HepG2 (cell line): Measurements from ENCODE around the gene CNTF. TPM values are rescaled to one million over a fixed set of nuclear protein-coding genes. Genes with fewer than 3 reads are reported as not detected.

Source experiments
- ATAC-seq: fragments of 200-7000 bp; cut with Tn5 transposase; 3 replicates; pipeline ENCODE4 v1.9.1; 2020; ENCODE audit warnings: mild to moderate bottlenecking, moderate library complexity
- BruUV-seq: library from RNA; stranded (reverse); fragments of 400-500 nt; replicated peaks from 2 replicates; lab custom pipeline; 2021; lab: Mats Ljungman, UMichigan
- CTCF ChIA-PET: fragments of 300-600 bp; formaldehyde crosslinking; extraction: SDS; loops from one replicate; lab custom pipeline; 2021; ENCODE audit warnings: low total read pairs, inconsistent platforms, low intra/inter-chr PET ratio; lab: Yijun Ruan, JAX
- POLR2A ChIA-PET: fragments of 350-600 bp; sonication (Branson Sonifier 250); formaldehyde crosslinking; loops from one replicate; lab custom pipeline; 2020; ENCODE audit warnings: antibody characterized with exemption, inconsistent platforms; lab: Yijun Ruan, JAX
- DNase-seq: peaks from one replicate; pipeline ENCODE4 v3.0.0-alpha.2; 2015; ENCODE audit warnings: low spot score
- FAIRE-seq: peaks from 3 replicates; lab custom pipeline; 2011; peaks lifted over from hg19 to GRCh38; lab: Jason Lieb, UNC
- H2AFZ ChIP-seq: one replicate; pipeline ENCODE4 v1.6.1; 2011; ENCODE audit warnings: low read length, inconsistent platforms
- H3K27ac ChIP-seq: fragments of 300-600 bp; 3 replicates; pipeline ENCODE4 v1.8.0; 2011; ENCODE audit warnings: mixed run types, mild to moderate bottlenecking, mixed read lengths, low read length, inconsistent platforms; ENCODE audit not compliant: insufficient read depth; ENCODE audit errors: extremely low read length
- H3K27me3 ChIP-seq, 2 experiments: fragments of 200-600 bp in 1 of 2; 2 replicates in 1 of 2; 3 replicates in 1 of 2; pipeline versions ENCODE4 v1.6.0 to v1.8.0; 2011; ENCODE audit warnings: low read length in 2 of 2, mild to moderate bottlenecking in 2 of 2, moderate library complexity in 2 of 2, inconsistent platforms in 1 of 2; ENCODE audit not compliant: insufficient read depth in 2 of 2, control insufficient read depth in 1 of 2
- H3K36me3 ChIP-seq, 2 experiments: fragments of 200-600 bp in 1 of 2; replicated peaks in 1 of 2; 2 replicates in 1 of 2; 3 replicates in 1 of 2; pipeline versions ENCODE4 v1.5.1 to v1.8.0; 2011; ENCODE audit warnings: low read length in 2 of 2, inconsistent platforms in 1 of 2; ENCODE audit not compliant: insufficient read depth in 2 of 2, control insufficient read depth in 1 of 2
- H3K4me1 ChIP-seq: 2 replicates; pipeline ENCODE4 v1.5.1; 2012; ENCODE audit warnings: low read length, inconsistent platforms; ENCODE audit not compliant: insufficient read depth
- H3K4me2 ChIP-seq: 2 replicates; pipeline ENCODE4 v1.6.0; 2011; ENCODE audit warnings: low read depth, low read length, inconsistent platforms
- H3K4me3 ChIP-seq, 3 experiments: fragments of 200-600 bp in 1 of 3; sonication (generic), shearing (Covaris generic) in 1 of 3; replicated peaks in 1 of 3; 2 replicates each; pipeline ENCODE4 v1.5.1; 2011 to 2016; ENCODE audit warnings: low read length in 3 of 3, inconsistent platforms in 2 of 3, low read depth in 2 of 3, mild to moderate bottlenecking in 2 of 3, control low read depth in 1 of 3, mixed read lengths in 1 of 3; ENCODE audit not compliant: insufficient read depth in 1 of 3
- H3K79me2 ChIP-seq: one replicate; pipeline ENCODE4 v1.6.1; 2011; ENCODE audit warnings: low read length, inconsistent platforms; ENCODE audit not compliant: insufficient read depth
- H3K9ac ChIP-seq: 2 replicates; pipeline ENCODE4 v1.6.0; 2011; ENCODE audit warnings: mild to moderate bottlenecking, low read depth, low read length, inconsistent platforms; ENCODE audit not compliant: insufficient read depth
- H3K9me3 ChIP-seq: 2 replicates; pipeline ENCODE4 v1.5.1; 2012; ENCODE audit warnings: mild to moderate bottlenecking, low read length
- H4K20me1 ChIP-seq: 2 replicates; pipeline ENCODE4 v1.6.0; 2011; ENCODE audit warnings: inconsistent platforms, mild to moderate bottlenecking, low read length, moderate library complexity; ENCODE audit not compliant: insufficient read depth
- ATRX ChIP-seq: sonication (generic); formaldehyde crosslinking; IDR thresholded peaks from 2 replicates; pipeline ENCODE4 v1.4.0; 2020; ENCODE audit warnings: missing genetic modification reagents, borderline replicate concordance
- EHMT2 ChIP-seq: fragments of 200-600 bp; sonication (generic); IDR thresholded peaks from 2 replicates; pipeline ENCODE4 v1.7.0; 2017; ENCODE audit warnings: antibody characterized with exemption, low read depth, low read length, borderline replicate concordance
- ERF ChIP-seq: IDR thresholded peaks from 2 replicates; pipeline ENCODE4 v1.6.1; 2018; ENCODE audit warnings: missing biosample characterization, missing genetic modification reagents
- GMEB1 ChIP-seq: sonication (generic); formaldehyde crosslinking; IDR thresholded peaks from 2 replicates; pipeline ENCODE4 v1.5.1; 2020; ENCODE audit warnings: missing genetic modification reagents, mild to moderate bottlenecking, borderline replicate concordance
- SETDB1 ChIP-seq: sonication (generic); formaldehyde crosslinking; IDR thresholded peaks from 2 replicates; pipeline ENCODE4 v1.5.1; 2020; ENCODE audit warnings: missing genetic modification reagents, mild to moderate bottlenecking, borderline replicate concordance
- TCF7L2 ChIP-seq: IDR thresholded peaks from 2 replicates; pipeline ENCODE4 v1.6.1; 2011; ENCODE audit warnings: mild to moderate bottlenecking, low read depth, low read length, moderate library complexity
- ZNF431 ChIP-seq: sonication (generic); formaldehyde crosslinking; IDR thresholded peaks from 2 replicates; pipeline ENCODE4 v1.9.0; 2022; ENCODE audit warnings: missing genetic modification reagents, low read depth, mild to moderate bottlenecking, borderline replicate concordance
- ZNF564 ChIP-seq: sonication (generic); formaldehyde crosslinking; IDR thresholded peaks from 2 replicates; pipeline ENCODE4 v1.8.1; 2023; ENCODE audit warnings: mild to moderate bottlenecking, missing genetic modification reagents
- ZNF740 ChIP-seq: sonication (generic); formaldehyde crosslinking; IDR thresholded peaks from 2 replicates; pipeline ENCODE4 v1.4.0; 2020; ENCODE audit warnings: missing genetic modification reagents
- WGBS: methylation state at CpG from one replicate; pipeline ENCODE4 v1.1.6; 2017; ENCODE audit warnings: low lambda C conversion rate; 5-methylcytosine and 5-hydroxymethylcytosine counted together
- in situ Hi-C: cut with HindIII; loops from 2 replicates; pipeline ENCODE4 v1.10.0; 2017; ENCODE audit warnings: low pct_unique_long_range_greater_than_20kb; ENCODE audit not compliant: extremely low pct_ligation_motif_present
- intact Hi-C: fragments of 100-400 bp; cut with micrococcal nuclease; formaldehyde crosslinking; loops from one replicate; pipeline ENCODE4 v1.10.0; 2022; ENCODE audit not compliant: unreplicated experiment
- polyA plus RNA-seq, 8 experiments: library from polyadenylated mRNA; depleted of rRNA in 3 of 8; stranded (reverse) in 7 of 8; unstranded in 1 of 8; fragments of >200 nt; fragmentation: Illumina TruSeq in 4 of 8; extraction: Trizol in 4 of 8; gene quantifications; 2 replicates each; pipeline versions ENCODE4 v1.2.1 to v1.2.3, GENCODE V29; 2011 to 2016; ENCODE audit warnings: low read depth in 4 of 8, missing spikeins in 1 of 8, mixed read lengths in 1 of 8; ENCODE audit not compliant: insufficient read depth in 1 of 8
- total RNA-seq, 5 experiments: library from RNA; depleted of rRNA; stranded (reverse); fragments of >200 nt; fragmentation: Illumina TruSeq; extraction: Trizol; gene quantifications; 2 replicates each; pipeline ENCODE4 v1.2.3, GENCODE V29; 2016; ENCODE audit warnings: low read depth in 1 of 5

CNTF gene
- total and polyA plus RNA-seq, 2 of the 13 experiments (the other 11 are each of a cell fraction or from before 2014, with no cell fraction given): 0.51 to 2.3 TPM

GRCh38 chr11:58640386-58641023 is 18.0 kb downstream of the CNTF start:
- intact Hi-C loops (no loop called here), in situ Hi-C loops (no loop called here)
- no peak overlapping the region for H3K27ac ChIP-seq
- H2AFZ ChIP-seq: no peak overlapping the region
- H3K27me3 ChIP-seq: no peaks in the 10 kb centered on the region
- no TSS peak for BruUV-seq
- H3K4me2 ChIP-seq: no peak overlapping the region
- TF ChIP-seq ATRX (CRISPR knock-in tag) (no peak), ZNF740 (no peak), EHMT2 (no peak), ZNF431 (CRISPR knock-in tag) (no peak), ZNF564 (CRISPR knock-in tag) (no peak), GMEB1 (no peak), SETDB1 (CRISPR knock-in tag) (no peak), ERF (CRISPR knock-in tag) (no peak), TCF7L2 (no peak)
- H3K36me3 ChIP-seq: no peaks in the 10 kb centered on the region
- POLR2A ChIA-PET: no interaction called here
- DNase-seq (no peak), FAIRE-seq (no peak), ATAC-seq (no peak)
- CTCF ChIA-PET: no interaction called here
- WGBS: 6% methylated on average over 1 of the region's 1 CpG
- no peak overlapping the region for H3K9ac ChIP-seq
- H3K9me3 ChIP-seq: peaks cover 5% of the 10 kb centered on the region; the same call in 1 of the 2 replicates
- H3K4me1 ChIP-seq: no peaks in the 10 kb centered on the region
- no peaks in the 10 kb centered on the region for H4K20me1 ChIP-seq
- H3K4me3 ChIP-seq: no peak overlapping the region
- H3K79me2 ChIP-seq: no peaks in the 10 kb centered on the region
